ENCODE measurements around the gene EYA3.

The EYA3 gene

DNA sequence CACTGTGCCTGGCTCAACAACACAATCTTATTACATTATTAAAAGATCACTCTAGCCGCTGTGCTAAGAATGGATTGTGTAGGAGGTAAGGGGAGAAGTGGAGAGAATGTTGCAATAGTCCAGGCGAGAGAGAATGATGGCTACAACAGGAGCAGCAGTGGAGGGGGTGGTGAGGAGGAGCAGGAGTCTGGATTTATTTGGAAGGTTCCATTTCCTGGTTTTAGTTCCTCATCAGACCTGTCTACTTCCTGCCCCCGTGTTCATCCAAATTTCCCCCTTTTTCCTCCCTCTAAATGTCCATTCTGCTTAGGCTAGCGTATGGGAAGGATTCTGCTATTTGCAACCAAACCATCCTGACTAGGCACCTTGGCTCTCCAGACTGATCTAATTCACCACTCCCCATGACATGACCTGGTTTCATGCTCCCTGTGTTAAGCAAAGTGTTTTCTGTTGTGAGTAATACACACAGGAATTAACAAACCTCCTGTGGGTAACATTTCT is 35.1 kb upstream of the EYA3 start:
- no peak for TF ChIP-seq ZNF274 (IDR thresholded peaks at IDR 0.05; ENCODE audit: low read depth, low read length)
- H3K4me3 ChIP-seq (ENCODE audit: low read length): no peak overlapping the region

DNA sequence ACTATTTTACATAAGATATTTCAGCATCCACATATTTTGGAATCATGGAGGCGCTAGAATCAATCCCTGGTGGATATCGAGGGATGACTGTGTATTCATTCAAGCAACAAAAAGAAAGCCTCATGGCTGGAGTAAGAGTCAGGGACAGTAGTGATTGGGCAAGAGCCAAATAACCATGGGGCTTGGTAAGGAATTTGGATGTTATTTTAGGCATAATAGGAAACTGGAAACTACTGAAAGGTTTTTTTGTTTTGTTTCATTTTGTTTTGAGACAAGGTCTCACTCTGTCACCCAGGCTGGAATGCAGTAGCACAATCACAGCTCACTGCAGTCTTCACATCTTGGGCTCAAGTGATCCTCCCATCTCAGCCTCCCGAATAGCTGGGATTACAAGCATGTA is 33.8 kb upstream of the EYA3 start:
- no peak for TF ChIP-seq ZNF274 (IDR thresholded peaks at IDR 0.05; ENCODE audit: low read depth, low read length)
- H3K4me3 ChIP-seq (ENCODE audit: low read length): no peak overlapping the region

DNA sequence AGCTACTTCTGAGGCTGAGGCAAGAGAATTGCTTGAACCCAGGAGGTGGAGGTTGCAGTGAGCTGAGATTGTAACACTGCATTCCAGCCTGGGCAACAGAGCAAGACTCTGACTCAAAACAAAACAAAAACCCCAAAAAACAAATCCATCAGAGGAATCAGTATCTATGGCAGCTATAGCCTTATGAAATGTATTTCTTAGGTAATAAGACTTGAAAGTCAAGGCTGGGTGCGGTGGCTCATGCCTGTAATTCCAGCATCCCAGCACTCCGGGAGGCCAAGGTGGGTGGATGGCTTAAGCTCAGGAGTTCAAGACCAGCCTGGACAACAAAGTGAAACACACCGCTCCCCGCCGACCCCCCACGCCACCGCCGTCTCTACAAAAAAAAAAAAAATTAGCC is 31.1 kb upstream of the EYA3 start:
- H3K4me3 ChIP-seq (ENCODE audit: low read length): no peak overlapping the region
- TF ChIP-seq ZNF274 (IDR thresholded peaks at IDR 0.05; ENCODE audit: low read depth, low read length): no peak

DNA sequence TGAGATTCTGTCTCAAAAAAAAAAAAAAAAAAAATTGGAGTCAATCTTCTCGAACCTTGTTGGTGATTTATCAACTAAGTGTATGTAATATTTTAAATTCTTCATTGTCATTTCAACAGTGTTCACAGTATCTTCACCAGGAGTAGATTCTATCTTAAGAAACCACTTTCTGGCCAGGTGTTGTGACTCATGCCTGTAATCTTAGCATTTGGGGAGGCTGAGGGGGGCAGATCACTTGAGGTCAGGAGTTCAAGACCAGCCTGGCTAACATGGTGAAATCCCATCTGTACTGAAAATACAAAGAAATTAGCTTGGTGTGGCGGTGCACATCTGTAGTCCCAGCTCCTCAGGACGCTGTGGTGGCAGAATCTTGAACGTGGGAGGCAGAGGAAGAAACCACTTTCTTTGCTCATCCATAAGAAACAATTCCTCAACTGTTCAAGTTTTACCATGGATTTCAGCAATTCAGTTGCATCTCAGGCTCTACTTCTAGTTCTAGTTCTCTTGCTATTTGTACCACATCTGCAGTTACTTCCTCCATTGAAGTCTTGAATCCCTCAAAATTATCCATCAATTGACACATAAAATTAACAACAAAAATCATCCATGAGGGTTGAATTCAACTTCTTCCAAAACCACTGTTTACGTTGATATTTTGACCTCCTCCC is 30.4 kb upstream of the EYA3 start:
- no peak overlapping the region for H3K4me3 ChIP-seq (ENCODE audit: low read length)
- no peak for TF ChIP-seq ZNF274 (IDR thresholded peaks at IDR 0.05; ENCODE audit: low read depth, low read length)

DNA sequence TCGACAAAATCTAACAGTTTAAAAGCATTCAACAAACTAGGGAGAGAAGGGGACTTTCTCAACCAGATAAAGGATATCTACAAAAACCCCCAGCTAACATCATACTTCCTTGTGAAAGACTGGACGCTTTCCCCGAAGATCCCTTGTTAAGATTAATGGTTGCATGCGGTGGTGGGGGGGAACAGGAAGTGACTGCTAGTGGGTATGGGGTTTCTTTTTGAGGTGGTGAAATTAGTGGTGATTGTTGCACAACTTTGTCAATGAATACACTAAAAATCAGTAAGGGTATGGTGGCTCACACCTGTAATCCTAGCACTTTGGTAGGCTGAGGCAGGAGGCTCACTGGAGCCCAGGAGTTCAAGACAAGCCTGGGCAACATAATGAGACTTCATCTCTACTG is 26.9 kb upstream of the EYA3 start:
- no peak overlapping the region for H3K4me3 ChIP-seq (ENCODE audit: low read length)
- no peak for TF ChIP-seq ZNF274 (IDR thresholded peaks at IDR 0.05; ENCODE audit: low read depth, low read length)

DNA sequence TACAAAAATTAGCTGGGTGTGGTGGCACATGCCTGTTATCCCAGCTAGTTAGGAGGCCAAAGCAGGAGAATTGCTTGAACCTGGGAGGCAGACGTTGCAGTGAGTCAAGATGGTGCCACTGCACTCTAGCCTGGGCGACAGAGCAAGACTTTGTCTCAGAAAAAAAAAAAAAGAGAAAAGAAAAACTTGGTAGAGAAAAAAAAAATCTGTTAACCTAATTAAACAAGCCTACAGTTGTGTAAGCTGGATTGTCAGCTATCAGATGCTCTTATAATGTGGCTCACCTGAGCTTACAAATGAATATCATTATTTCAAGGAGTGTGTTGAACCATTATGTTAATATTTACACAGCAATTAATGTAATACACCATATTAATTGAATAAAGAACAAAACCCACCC is 26.4 kb upstream of the EYA3 start:
- H3K4me3 ChIP-seq (ENCODE audit: low read length): no peak overlapping the region
- no peak for TF ChIP-seq ZNF274 (IDR thresholded peaks at IDR 0.05; ENCODE audit: low read depth, low read length)

DNA sequence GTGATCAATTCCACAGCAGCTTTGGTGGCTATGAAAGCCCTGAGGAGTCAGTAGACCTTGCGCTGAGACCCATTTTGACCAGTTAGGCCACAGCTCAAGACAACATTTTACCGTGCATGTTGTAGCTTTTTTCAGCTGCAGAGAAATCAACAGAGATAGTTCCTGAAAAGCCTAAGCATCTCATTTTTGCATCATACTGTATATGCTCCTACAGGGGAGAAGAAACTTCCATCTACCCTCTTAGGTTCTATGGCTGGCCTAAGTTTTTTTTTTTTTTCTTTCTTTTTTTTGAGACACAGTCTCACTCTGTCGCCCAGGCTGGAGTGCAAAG is 24.8 kb upstream of the EYA3 start:
- no peak overlapping the region for H3K4me3 ChIP-seq (ENCODE audit: low read length)
- no peak for TF ChIP-seq ZNF274 (IDR thresholded peaks at IDR 0.05; ENCODE audit: low read depth, low read length)

DNA sequence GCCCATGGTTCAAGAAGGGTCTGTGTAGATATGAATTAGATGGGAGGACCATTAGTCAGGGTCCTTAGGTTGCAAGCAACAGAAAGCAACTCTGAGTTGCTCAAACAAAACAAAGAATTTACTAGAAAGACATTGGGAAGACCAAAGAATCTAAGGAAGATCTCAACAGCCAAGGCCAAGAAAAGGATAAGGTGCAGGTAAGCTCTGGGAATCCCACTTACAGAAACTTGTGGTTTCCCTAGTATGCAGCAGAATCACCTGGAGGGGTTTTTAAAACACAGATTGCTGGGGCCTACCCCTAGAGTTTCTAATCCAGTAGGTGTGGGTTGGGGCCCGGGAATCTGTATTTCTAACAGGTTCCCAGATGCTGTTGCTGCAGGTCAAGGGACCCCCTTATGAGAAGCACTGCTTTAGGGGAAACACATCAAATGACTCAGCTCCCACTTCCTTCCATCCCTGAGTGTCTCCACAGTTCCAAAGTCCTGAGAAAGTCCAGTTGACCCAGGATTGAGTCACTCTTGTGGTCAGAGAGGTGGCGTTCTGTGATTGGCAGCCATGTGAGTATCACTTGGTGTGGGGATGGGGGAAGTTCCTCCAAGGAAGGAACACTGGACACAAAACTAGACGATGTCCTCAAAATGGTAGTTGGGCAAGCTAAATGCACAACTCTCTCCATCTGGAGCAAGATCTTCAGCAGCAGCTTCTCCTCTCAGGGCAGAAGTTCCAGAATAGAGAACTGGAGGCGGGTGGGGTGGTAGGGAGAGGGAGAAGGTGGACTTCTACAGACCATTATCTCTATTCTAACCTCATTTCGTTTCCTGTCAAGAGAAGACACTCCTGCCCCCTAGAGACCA is 24.2 kb upstream of the EYA3 start:
- no peak for TF ChIP-seq ZNF274 (IDR thresholded peaks at IDR 0.05; ENCODE audit: low read depth, low read length)
- no peak overlapping the region for H3K4me3 ChIP-seq (ENCODE audit: low read length)

DNA sequence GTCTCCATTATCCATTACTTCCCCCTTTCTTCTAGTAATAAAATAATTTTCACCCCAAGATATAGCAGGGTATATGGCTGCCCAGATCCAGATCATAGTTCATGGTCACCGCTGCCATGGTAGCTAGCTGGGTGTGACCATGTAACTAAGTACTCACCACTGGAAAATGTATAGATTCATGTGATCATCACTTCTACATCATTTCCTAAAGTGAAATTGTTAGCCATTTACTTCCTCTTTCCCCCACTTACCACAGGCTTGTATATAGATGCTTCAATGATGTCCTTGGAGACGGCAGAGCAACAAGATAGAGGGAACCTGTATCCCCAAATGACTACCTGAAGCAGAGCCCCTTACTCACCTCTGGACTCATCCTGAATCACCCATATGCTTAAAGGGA is 22.7 kb upstream of the EYA3 start:
- no peak overlapping the region for H3K4me3 ChIP-seq (ENCODE audit: low read length)
- no peak for TF ChIP-seq ZNF274 (IDR thresholded peaks at IDR 0.05; ENCODE audit: low read depth, low read length)

DNA sequence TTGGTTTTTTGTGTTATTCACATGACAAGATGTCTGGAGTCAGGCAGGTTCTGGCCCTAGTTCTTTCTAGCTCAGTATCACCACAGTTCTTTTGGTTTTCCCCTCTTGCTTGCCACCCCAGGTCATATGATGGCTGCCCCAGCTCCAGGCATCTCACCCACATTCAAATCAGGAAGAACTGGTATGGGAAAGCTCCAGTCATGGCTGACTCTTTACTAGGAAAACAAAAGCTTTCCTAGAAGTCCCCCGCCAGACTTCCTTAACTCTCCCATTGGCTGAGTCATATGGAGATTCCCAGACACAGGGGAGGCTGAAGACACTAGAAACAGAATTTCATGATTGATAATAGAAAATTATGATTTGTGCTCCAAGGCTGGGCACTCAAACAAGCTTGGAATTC is 22.1 kb upstream of the EYA3 start:
- no peak overlapping the region for H3K4me3 ChIP-seq (ENCODE audit: low read length)
- no peak for TF ChIP-seq ZNF274 (IDR thresholded peaks at IDR 0.05; ENCODE audit: low read depth, low read length)

DNA sequence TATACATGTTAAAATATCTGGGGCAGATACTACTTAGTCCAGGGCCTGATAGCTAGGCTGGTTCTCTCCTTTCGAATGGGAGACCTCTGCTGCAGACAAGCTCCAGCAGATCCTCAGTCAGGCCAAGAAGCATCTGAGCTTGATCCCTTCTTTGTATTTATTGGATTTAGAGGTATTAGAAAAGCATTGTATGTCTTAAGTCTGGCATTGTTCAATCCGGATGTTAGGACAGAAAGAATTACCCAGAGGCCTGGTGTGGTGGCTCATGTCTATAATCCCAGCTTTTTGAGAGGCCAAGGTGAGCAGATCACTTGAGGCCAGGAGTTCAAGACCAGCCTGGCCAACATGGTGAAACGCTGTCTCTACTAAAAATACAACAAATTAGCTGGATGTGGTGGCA is 21.2 kb upstream of the EYA3 start:
- H3K4me3 ChIP-seq (ENCODE audit: low read length): no peak overlapping the region
- TF ChIP-seq ZNF274 (IDR thresholded peaks at IDR 0.05; ENCODE audit: low read depth, low read length): no peak

DNA sequence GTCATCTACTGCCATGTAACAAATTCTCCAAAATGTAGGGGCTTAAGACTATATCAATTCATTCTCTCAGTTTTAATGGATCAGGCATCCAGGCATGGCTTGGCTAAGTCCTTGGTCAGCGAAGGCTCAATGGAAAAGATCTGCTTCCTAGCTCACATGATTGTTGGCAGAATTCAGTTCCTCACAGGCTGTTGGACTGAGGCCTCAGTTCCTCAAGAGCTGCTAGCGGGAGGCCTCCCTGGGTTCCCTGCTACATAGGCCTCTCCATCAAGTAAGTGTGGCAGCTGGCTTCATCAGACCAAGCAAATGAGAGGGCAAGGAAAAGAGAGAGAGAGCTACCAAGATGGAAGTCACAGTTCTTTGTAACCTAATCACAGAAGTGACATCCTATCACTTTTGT is 19.6 kb upstream of the EYA3 start:
- no peak for TF ChIP-seq ZNF274 (IDR thresholded peaks at IDR 0.05; ENCODE audit: low read depth, low read length)
- no peak overlapping the region for H3K4me3 ChIP-seq (ENCODE audit: low read length)

DNA sequence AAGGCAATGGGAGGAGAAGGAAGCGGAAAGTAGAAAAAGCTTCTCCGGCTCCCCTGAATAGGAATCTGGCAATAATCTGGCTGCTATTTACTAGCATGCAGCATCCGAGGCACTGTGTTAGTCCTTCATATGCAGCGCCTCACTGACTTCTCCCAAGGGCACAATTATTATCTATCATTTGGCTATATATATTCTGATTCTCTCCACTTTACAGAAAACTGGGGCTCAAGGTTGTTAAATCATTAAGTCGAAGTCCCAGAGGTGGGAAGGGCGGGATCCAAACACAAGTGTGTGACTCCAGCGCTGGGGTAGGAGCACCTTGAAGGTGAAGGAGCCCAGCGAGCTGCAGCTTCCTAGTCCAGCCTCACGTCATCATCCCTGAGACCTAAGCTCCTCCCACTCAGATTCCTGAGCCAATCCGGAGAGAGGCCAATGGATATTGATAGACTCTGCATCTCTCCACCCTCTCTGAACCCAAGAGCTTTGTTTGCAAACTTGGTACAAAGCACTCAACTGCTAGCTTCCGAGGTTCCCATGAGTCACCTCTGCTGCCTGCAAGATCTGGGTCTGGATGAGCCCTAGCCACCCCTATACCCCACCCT is 16.6 kb upstream of the EYA3 start:
- no peak overlapping the region for H3K4me3 ChIP-seq (ENCODE audit: low read length)
- no peak for TF ChIP-seq ZNF274 (IDR thresholded peaks at IDR 0.05; ENCODE audit: low read depth, low read length)

DNA sequence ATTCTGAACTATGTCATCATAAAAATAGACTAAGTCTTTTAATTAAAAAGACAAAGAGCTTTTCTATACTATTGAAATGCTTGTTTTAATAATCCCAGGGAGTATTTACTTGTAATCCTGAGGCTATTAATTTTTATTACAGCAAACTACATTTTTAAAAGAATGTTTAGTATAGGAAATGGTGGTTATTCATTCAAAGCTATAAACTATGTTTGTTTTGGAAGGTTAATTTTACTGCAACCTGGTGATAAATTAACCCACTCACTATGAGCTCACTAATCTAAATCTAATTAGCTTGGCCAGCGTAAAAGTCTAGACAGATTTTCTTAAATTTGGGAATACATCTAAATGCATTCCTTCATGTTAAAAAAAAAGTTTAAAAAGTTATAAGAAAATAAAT is 13.8 kb upstream of the EYA3 start:
- H3K4me3 ChIP-seq (ENCODE audit: low read length): no peak overlapping the region
- no peak for TF ChIP-seq ZNF274 (IDR thresholded peaks at IDR 0.05; ENCODE audit: low read depth, low read length)
